ENCODE measurements around the gene DCLK1. TPM values are rescaled to one million over a fixed set of nuclear protein-coding genes. Genes with fewer than 3 reads are reported as not detected.

Gene DCLK1
- total RNA-seq, 1 donor from 2014 or later: 36.1 TPM

GRCh38 chr13:35769812-35770211 is 361.4 kb downstream of the DCLK1 start:
- DNase-seq (ENCODE audit: extremely low spot score in 2 of 2): no peak
- Histone ChIP-seq H3K36me3 (no peaks in the 10 kb centered on the region), H3K27me3 (no peaks in the 10 kb centered on the region), H3K9me3 (no peaks in the 10 kb centered on the region), H3K4me3 (no peak overlapping the region), H3K4me1 (no peaks in the 10 kb centered on the region), H3K27ac (no peak overlapping the region)
- intact Hi-C loops (cut with DNase I): no loop called here
- TF ChIP-seq POLR2AphosphoS5 (IDR thresholded peaks at IDR 0.05; ENCODE audit: insufficient read depth in 1 of 2, low read depth in 1 of 2): no peak
- no peak for TF ChIP-seq CTCF (IDR thresholded peaks at IDR 0.05)
- TF ChIP-seq POLR2A (IDR thresholded peaks at IDR 0.05): no peak

GRCh38 chr13:35768551-35768950 is 362.6 kb downstream of the DCLK1 start:
- DNase-seq (ENCODE audit: extremely low spot score in 2 of 2): no peak
- TF ChIP-seq CTCF (IDR thresholded peaks at IDR 0.05) (no peak), POLR2AphosphoS5 (IDR thresholded peaks at IDR 0.05; ENCODE audit: insufficient read depth in 1 of 2, low read depth in 1 of 2) (no peak), POLR2A (IDR thresholded peaks at IDR 0.05) (no peak)
- Histone ChIP-seq H3K4me3 (no peak overlapping the region), H3K36me3 (no peaks in the 10 kb centered on the region), H3K27ac (no peak overlapping the region), H3K4me1 (no peaks in the 10 kb centered on the region), H3K9me3 (no peaks in the 10 kb centered on the region), H3K27me3 (no peaks in the 10 kb centered on the region)
- intact Hi-C loops (cut with DNase I): no loop called here

- Histone ChIP-seq H3K36me3 (no peaks in the 10 kb centered on the region), H3K9me3 (no peaks in the 10 kb centered on the region)
Measured at GRCh38 chr13:35768073-35768472, 363.1 kb downstream of the DCLK1 start.

DNA sequence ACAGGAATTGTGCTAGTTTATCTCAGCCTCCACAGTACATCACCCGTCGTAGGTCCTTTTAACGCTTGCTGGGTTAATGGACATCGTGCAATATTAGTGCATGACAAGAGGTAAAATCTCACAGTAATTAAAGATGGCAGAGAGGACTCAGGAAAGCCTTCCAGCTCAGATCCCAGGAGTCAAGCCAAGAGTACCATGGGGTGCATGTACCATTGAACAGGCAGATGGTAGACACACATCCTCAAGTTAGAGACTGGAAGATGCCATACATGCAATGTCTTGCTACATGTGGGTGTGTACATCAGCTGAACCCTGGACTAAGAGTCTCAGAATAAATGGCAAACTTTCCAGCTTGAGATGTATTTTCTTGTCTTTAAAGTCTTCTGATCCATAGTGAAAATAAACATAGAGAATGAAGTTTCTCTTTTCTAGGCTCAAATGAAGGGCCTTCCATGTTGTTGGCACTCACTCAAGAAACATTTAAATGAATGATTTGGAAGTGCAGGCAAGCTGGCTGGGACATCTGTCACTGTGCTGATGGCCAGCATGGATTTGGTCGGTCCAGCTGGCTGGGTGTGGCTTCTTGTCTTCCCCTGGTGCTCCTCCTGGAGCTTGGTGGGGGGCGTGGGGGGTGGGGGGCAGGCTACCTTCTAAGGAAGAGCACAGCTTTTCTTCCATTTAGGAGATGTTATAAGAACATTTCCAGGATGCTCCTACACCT is 363.8 kb downstream of the DCLK1 start:
- Histone ChIP-seq H3K4me3 (no peak overlapping the region), H3K36me3 (no peaks in the 10 kb centered on the region), H3K4me1 (no peaks in the 10 kb centered on the region), H3K9me3 (no peaks in the 10 kb centered on the region), H3K27ac (no peak overlapping the region), H3K27me3 (no peaks in the 10 kb centered on the region)
- TF ChIP-seq POLR2AphosphoS5 (IDR thresholded peaks at IDR 0.05; ENCODE audit: insufficient read depth in 1 of 2, low read depth in 1 of 2) (no peak), CTCF (IDR thresholded peaks at IDR 0.05) (no peak), POLR2A (IDR thresholded peaks at IDR 0.05) (no peak)
- DNase-seq (ENCODE audit: extremely low spot score in 2 of 2): no peak
- intact Hi-C loops (cut with DNase I): no loop called here

More at GRCh38 chr13:35768073-35768472, 363.1 kb downstream of the DCLK1 start:
- no peak for TF ChIP-seq POLR2AphosphoS5 (IDR thresholded peaks at IDR 0.05; ENCODE audit: insufficient read depth in 1 of 2, low read depth in 1 of 2)
- no peak for TF ChIP-seq CTCF (IDR thresholded peaks at IDR 0.05)
- TF ChIP-seq POLR2A (IDR thresholded peaks at IDR 0.05): no peak
- Histone ChIP-seq H3K4me1 (no peaks in the 10 kb centered on the region), H3K27me3 (no peaks in the 10 kb centered on the region), H3K4me3 (no peak overlapping the region), H3K27ac (no peak overlapping the region)
- intact Hi-C loops (cut with DNase I): no loop called here
- no peak for DNase-seq (ENCODE audit: extremely low spot score in 2 of 2)

DNA sequence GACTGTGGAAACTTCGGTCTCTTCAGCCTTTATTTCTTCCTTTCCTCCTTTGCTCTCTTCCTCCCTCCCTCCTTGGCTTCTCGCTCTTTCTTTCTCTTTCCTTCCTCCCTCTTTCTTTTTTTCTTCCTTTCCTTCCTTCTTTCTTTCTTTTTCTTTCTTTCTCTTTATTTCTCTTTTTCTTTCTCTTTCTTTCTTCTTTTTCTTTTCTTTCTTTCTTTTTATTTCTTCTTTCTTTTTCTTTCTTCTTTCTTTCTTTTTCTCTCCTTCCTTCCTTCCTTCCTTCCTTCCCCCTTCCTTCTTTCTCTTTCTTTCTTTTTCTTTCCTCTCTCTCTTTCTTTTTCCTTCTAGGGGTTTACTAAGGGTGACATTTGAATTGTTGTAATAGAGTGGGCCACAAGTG is 364.5 kb downstream of the DCLK1 start:
- intact Hi-C loops (cut with DNase I): no loop called here
- H3K4me1 ChIP-seq: no peaks in the 10 kb centered on the region

More for the DNA sequence above, 364.5 kb downstream of the DCLK1 start:
- Histone ChIP-seq H3K27ac (no peak overlapping the region), H3K36me3 (no peaks in the 10 kb centered on the region), H3K4me3 (no peak overlapping the region), H3K9me3 (no peaks in the 10 kb centered on the region), H3K27me3 (no peaks in the 10 kb centered on the region)
- no peak for DNase-seq (ENCODE audit: extremely low spot score in 2 of 2)
- TF ChIP-seq POLR2AphosphoS5 (IDR thresholded peaks at IDR 0.05; ENCODE audit: insufficient read depth in 1 of 2, low read depth in 1 of 2): no peak
- TF ChIP-seq CTCF (IDR thresholded peaks at IDR 0.05): no peak
- TF ChIP-seq POLR2A (IDR thresholded peaks at IDR 0.05): no peak

Data from vagina (tissue), 2 donors.